ENCODE measurements around the gene ARAP2.

ARAP2 gene

GRCh38 chr4:36255577-36255976, 11.3 kb upstream of the ARAP2 start:
- no peak for DNase-seq

- no peak for DNase-seq
Observed at GRCh38 chr4:36254371-36254770, 10.1 kb upstream of the ARAP2 start.

- no peak for DNase-seq
Observed at GRCh38 chr4:36251983-36252382, 7.7 kb upstream of the ARAP2 start.

GRCh38 chr4:36249610-36250009, 5.3 kb upstream of the ARAP2 start:
- DNase-seq = no peak

DNA sequence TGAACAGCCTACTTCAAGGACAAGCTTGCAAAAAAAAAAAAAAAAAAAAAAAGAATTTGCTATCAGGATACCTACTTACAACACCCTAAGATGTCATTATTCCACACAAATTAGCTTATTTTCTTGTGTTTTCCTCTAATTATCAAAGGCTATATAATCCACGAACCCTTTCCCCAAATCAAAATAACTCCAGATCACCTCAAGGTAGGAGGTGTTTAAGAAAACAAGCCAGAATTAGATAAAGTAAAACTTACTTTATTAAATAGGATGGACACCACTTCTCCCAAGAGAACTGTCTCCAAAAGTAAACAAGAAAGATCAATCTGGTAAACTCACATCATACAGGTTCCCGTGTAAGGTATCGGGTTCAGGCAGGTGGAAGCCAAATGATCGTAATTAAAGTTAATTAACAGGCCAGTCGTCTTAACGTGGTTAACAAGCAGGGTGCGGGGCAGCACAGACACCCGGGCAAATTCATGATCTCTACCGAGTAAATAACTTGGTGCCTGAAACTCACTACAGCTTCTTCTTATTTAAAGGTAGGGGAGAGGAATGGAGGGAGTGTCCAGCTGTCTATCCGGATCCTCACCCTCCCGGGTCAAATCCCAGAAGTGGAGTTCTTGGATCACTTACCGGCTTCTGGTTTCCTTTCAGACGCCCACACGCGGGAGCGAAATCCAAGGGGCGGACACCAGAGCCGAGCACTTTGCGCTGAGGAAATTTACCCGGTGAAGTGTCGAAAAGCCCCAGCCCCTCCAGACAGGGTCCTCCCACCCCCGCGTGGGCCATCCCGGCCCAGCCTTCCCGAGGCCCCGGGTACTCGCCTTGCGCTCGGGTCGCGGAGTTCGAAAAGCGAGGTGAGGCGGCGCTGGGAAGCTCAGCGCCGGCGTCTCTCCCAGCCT, 708 bp downstream of the ARAP2 start:
- DNase-seq = no peak

GRCh38 chr4:36242629-36243354, 1.5 kb downstream of the ARAP2 start:
- DNase-seq = no peak

- DNase-seq = no peak
Observed at GRCh38 chr4:36241771-36242170, 2.5 kb downstream of the ARAP2 start.

- no peak for DNase-seq
Observed at GRCh38 chr4:36237366-36238313, 6.7 kb downstream of the ARAP2 start.

GRCh38 chr4:36236159-36236558, 8.2 kb downstream of the ARAP2 start:
- DNase-seq = no peak

DNA sequence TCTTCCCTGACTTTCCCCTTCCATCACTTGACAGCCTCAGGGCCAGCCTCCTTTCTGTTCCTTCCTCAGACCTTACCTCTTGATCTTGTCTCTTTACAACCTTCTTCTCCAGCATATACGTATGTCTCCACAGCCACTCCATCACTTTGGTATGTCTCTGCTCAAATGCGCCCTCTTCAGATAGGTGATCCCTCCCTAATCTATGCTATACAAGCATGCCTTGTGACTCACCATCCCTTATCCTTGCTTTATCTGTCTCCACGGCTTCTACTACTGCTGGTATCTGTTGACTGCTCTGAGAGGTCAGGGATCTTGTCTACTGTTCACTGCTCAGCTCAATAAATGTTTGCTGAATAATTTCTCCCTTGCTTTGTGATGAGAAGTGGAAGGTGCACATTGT, 9.0 kb downstream of the ARAP2 start:
- no peak for DNase-seq

DNA sequence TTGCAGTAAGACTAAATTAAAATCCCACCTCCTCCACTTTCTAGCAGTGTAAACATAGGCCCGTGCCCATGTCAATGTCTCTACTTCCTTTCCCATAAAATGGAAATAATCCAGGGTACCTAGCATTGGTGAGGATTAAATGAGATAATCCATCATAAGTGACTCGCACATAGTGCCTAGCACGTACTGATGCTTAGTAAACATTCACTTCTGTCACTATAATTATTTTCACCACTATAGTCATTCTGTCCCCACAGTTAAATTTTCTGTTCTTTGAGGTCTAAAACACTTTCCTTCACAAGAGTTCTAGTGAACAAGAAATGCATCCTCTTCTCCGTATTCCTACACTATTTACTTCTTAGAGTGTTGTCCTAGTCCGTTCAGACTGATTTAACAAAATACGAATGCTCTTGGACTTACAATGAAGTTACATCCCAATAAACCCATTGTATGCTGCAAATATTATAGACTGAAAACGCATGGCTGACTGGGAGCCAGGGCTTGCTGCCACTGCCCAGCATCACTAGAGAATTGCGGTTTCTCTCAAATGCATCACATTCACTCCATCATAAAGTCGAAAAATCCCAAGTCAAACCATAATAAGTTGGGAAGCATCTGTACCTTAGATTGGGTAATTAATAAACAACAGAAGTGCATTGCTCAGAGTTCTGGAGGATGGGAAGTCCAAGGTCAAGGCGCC, 10.6 kb downstream of the ARAP2 start:
- no peak for DNase-seq

DNA sequence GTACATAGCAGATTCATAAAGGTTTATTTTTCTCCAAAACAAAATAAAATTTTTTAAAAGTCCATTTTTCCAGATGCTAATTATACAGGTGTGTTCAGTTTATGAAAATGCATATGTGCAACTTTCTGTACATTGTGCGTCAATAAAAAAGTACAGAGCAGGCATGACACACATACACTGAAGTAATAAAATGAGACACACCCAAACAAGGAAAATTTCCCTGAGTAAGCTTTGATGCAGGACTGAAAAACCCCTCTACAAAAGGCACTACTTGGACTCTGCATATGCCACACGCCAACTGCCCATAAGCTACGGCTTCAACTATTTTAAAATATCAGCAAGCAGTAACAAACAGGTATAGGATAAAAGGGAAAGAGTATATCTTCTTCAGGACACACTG, 13.8 kb downstream of the ARAP2 start:
- DNase-seq = no peak

DNA sequence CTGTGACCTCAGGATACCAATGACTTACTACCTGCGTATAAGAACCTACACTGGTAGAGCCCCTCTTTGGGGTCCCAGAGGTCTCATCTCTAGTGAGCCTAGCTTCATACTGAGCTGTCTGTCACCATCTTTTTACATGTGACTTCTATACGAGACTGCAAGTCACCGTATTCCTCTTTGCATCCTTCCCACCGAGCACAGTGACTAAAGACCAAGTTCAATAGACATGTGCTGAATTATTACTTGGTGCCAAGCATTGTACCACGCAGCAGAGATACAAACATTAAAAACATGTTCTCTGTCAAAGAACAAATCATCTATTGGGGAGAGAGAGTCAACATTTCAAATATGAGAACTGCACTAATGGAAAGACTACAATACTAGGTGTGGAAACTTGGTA, 16.4 kb downstream of the ARAP2 start:
- no peak for DNase-seq

DNA sequence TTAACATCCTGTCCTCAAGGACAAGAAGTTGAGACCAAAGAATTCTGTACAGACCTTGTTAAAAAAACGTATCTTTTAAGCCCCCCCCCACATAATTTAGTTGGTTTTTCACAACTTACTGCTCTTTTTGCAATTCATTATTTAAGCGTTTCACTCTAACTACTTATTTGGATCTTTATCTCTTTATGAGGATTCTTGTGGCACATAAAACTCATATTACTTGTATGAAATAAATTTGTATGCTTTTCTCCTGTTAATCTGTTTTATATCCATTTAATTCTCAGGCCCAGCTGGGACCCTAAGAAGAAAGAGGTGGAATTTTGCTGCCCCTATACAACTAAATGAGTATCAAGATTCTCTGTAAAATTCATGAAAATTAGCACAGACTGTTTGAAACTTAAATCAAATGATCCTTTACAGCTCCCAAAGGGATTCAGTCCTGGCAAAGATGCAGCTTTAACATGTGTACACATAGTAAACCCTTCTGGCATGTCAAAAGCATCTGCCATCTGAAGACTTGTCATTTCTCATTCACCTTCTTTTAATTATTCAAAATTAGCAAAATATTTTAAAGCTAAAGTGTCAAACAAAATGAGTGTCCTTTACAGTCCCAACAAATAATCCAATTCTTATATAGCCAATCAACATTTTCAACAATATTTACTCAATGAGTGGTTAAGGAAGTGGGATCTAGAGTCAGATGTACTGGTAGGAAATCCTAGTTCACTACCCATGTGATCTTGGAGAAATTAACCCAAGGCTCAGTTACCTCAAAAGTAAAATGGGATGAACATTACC, 17.7 kb downstream of the ARAP2 start:
- DNase-seq = no peak

- DNase-seq = no peak
Observed at GRCh38 chr4:36224972-36225903, 19.1 kb downstream of the ARAP2 start.

- no peak for DNase-seq
Observed at GRCh38 chr4:36222702-36223101, 21.6 kb downstream of the ARAP2 start.

DNA sequence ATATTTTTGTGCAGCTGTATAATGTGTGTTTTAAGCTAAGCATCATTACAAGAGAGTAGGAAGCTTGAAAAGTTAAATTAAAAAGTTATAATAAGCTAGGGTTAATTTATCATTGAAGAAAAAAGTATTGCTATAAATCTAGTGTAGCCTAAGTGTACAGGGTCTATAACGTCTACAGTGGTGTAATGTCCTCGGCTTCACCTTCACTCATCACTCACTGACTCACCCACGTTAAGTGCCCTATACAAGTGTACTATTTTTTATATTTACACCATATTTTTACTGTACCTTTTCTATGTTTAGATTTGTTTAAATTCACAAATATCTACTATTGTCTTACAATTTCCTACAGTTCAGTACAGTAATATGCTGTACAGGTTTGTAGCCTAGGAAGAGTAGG, 23.5 kb downstream of the ARAP2 start:
- DNase-seq = no peak

DNA sequence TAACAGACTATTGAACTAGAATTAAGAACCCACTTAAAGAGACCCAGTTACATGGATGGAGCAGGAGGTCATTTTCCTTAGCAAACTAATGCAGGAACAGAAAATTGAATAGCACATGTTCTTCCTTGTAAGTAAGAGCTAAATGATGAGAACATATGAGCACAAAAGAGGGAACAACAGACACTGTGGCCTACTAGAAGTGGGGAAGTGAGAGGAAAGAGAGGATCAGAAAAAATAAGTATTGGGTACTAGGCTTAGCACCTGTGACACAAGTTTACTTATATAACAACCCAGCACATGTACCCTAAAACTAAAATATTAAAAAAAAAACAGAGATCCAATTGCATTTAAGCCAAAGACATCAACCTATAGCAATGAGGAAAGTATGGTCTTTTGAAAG, 26.2 kb downstream of the ARAP2 start:
- no peak for DNase-seq

- no peak for DNase-seq
Observed at GRCh38 chr4:36215627-36216026, 28.7 kb downstream of the ARAP2 start.

GRCh38 chr4:36214735-36215485, 29.4 kb downstream of the ARAP2 start:
- no peak for DNase-seq

All from amniotic stem cell (primary cell).